ENCODE results near the gene PAX5. TPM values are rescaled to one million over a fixed set of nuclear protein-coding genes. Genes with fewer than 3 reads are reported as not detected.

Gene PAX5
- total RNA-seq, 3 donors from 2014 or later (not counting 1 experiment from before 2014, with no cell fraction given), result 1.3 to 2.1 (median 2.0) TPM

DNA sequence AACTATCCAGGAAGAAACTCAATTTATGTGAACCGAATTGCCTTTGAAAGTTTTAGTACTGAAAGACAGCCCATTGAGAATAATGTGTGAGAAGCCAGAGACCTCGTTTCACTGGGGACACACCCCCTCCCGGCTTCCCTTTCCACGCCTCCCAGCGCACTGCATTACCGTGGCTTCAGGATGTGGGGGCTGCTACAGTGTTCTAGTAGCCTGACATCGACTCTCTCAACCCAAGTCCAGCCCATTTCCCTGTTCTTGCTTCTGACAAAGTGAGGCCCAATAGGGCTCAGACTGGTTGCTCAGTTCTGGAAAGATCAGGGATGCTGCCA lies 3.5 kb downstream of the PAX5 start:
- Mint-ChIP-seq H3K4me3 (peak overlapping the region; percentile 52), H3K9me3 (no peaks in the 10 kb centered on the region), H3K27ac (no peak overlapping the region), H3K4me1 (peaks cover 18 to 57% of the 10 kb centered on the region in 2 donors), H3K27me3 (ENCODE audit: low read depth in 2 of 2) (peaks cover 70 to 79% of the 10 kb centered on the region in 2 donors), H3K36me3 (no peaks in the 10 kb centered on the region)
- H3K4me3 ChIP-seq (ENCODE audit: low read length), result peak overlapping the region; percentile 17
- no peaks in the 10 kb centered on the region for H3K36me3 ChIP-seq (ENCODE audit: control insufficient read depth, insufficient read depth, low read length)
- TF ChIP-seq, protein P1, sequence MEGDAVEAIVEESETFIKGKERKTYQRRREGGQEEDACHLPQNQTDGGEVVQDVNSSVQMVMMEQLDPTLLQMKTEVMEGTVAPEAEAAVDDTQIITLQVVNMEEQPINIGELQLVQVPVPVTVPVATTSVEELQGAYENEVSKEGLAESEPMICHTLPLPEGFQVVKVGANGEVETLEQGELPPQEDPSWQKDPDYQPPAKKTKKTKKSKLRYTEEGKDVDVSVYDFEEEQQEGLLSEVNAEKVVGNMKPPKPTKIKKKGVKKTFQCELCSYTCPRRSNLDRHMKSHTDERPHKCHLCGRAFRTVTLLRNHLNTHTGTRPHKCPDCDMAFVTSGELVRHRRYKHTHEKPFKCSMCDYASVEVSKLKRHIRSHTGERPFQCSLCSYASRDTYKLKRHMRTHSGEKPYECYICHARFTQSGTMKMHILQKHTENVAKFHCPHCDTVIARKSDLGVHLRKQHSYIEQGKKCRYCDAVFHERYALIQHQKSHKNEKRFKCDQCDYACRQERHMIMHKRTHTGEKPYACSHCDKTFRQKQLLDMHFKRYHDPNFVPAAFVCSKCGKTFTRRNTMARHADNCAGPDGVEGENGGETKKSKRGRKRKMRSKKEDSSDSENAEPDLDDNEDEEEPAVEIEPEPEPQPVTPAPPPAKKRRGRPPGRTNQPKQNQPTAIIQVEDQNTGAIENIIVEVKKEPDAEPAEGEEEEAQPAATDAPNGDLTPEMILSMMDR (IDR thresholded peaks at IDR 0.05), result no peak
- H3K9me3 ChIP-seq (ENCODE audit: control insufficient read depth, insufficient read depth, low read length), result no peaks in the 10 kb centered on the region
- H3K27ac ChIP-seq (ENCODE audit: low read length), result no peak overlapping the region
- H3K4me1 ChIP-seq (ENCODE audit: control insufficient read depth, insufficient read depth, low read length), result peaks cover 68% of the 10 kb centered on the region
- intact Hi-C loops (cut with micrococcal nuclease), result no loop called here
- DNase-seq, result peak in 1 of 2 donors; percentile 35
- 4% methylated on average over 7 of the region's 7 CpGs for WGBS (ENCODE audit: insufficient coverage)
- no peak for ATAC-seq
- H3K27me3 ChIP-seq (ENCODE audit: control insufficient read depth, insufficient read depth, low read length), result peaks cover 82% of the 10 kb centered on the region

GRCh38 chr9:37029776-37030610 lies 4.1 kb downstream of the PAX5 start:
- Mint-ChIP-seq H3K9me3 (no peaks in the 10 kb centered on the region), H3K4me3 (no peak overlapping the region), H3K36me3 (no peaks in the 10 kb centered on the region), H3K4me1 (peaks cover 17 to 53% of the 10 kb centered on the region in 2 donors), H3K27ac (no peak overlapping the region), H3K27me3 (ENCODE audit: low read depth in 2 of 2) (peaks cover 65 to 77% of the 10 kb centered on the region in 2 donors)
- no peak for DNase-seq
- no peak for ATAC-seq
- Histone ChIP-seq H3K4me3 (ENCODE audit: low read length) (peak overlapping the region; percentile 17), H3K36me3 (ENCODE audit: control insufficient read depth, insufficient read depth, low read length) (no peaks in the 10 kb centered on the region), H3K27ac (ENCODE audit: low read length) (no peak overlapping the region), H3K9me3 (ENCODE audit: control insufficient read depth, insufficient read depth, low read length) (no peaks in the 10 kb centered on the region), H3K27me3 (ENCODE audit: control insufficient read depth, insufficient read depth, low read length) (peaks cover 83% of the 10 kb centered on the region), H3K4me1 (ENCODE audit: control insufficient read depth, insufficient read depth, low read length) (peaks cover 68% of the 10 kb centered on the region)
- intact Hi-C loops (cut with micrococcal nuclease), result no loop called here
- WGBS (ENCODE audit: insufficient coverage), result 7% methylated on average over 53 of the region's 53 CpGs
- TF ChIP-seq, protein P1 (IDR thresholded peaks at IDR 0.05), result no peak

DNA sequence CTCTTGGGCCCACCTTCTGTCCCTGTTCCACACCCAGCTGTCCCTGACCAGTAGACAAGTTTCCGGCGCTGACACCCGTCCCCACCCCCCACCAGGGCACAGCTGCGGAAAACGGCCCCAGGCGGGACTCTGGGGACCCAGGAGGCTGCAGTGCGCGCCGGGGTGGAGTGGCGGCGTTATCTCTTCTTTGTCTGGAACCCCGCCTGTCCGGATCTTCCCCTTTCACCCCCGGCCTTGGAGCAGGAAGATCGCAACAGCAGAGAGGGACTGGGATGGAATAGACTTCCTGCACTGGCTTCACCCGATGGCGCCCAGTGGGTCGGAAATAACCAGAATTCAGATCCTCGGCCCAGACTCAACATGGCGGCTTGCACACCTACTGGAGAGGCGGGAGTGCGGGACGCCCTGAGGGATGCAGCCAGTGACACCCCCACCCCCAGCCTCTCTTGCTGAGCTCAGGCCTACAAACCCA lies 4.7 kb downstream of the PAX5 start:
- TF ChIP-seq, protein P1 (IDR thresholded peaks at IDR 0.05), result no peak
- WGBS (ENCODE audit: insufficient coverage), result 7% methylated on average over 23 of the region's 23 CpGs
- intact Hi-C loops (cut with micrococcal nuclease), result no loop called here
- no peak for DNase-seq
- Histone ChIP-seq H3K9me3 (ENCODE audit: control insufficient read depth, insufficient read depth, low read length) (no peaks in the 10 kb centered on the region), H3K4me3 (ENCODE audit: low read length) (no peak overlapping the region), H3K4me1 (ENCODE audit: control insufficient read depth, insufficient read depth, low read length) (peaks cover 65% of the 10 kb centered on the region), H3K36me3 (ENCODE audit: control insufficient read depth, insufficient read depth, low read length) (no peaks in the 10 kb centered on the region), H3K27me3 (ENCODE audit: control insufficient read depth, insufficient read depth, low read length) (peaks cover 83% of the 10 kb centered on the region), H3K27ac (ENCODE audit: low read length) (no peak overlapping the region)
- no peaks in the 10 kb centered on the region for H3K9me3 Mint-ChIP-seq
- H3K36me3 Mint-ChIP-seq, result no peaks in the 10 kb centered on the region
- H3K4me1 Mint-ChIP-seq, result peaks cover 13 to 46% of the 10 kb centered on the region in 2 donors
- no peak overlapping the region for H3K27ac Mint-ChIP-seq
- peaks cover 61 to 77% of the 10 kb centered on the region in 2 donors for H3K27me3 Mint-ChIP-seq (ENCODE audit: low read depth in 2 of 2)
- ATAC-seq, result no peak
- H3K4me3 Mint-ChIP-seq, result no peak overlapping the region

All from natural killer cell (primary cell).